Gastrocnemius medialis (tissue), 4 donors: Measurements from ENCODE around the gene LPAR1. TPM values are rescaled to one million over a fixed set of nuclear protein-coding genes. Genes with fewer than 3 reads are reported as not detected.
"Not testable (repeated sequence)": the region's sequence is repeated elsewhere in the genome, so short reads cannot be mapped to it uniquely, and the experiment has no call there.

Experiments used
- ATAC-seq, 2 donors: fragments of 150-250 bp; one replicate each; pipeline ENCODE4 v1.9.1; 2016
- DNase-seq, 2 donors: peaks; one replicate each; pipeline ENCODE4 v3.0.0-alpha.2; 2019
- H3K27ac ChIP-seq, 4 donors: fragments of 200-600 bp; sonication (generic); 1 replicate in 1 of 4; 2 replicates in 3 of 4; pipeline ENCODE4 v1.5.1; 2016 to 2018; ENCODE audit warnings: mild to moderate bottlenecking in 2 of 4, moderate library complexity in 1 of 4
- H3K27me3 ChIP-seq, 3 donors: fragments of 200-600 bp; sonication (generic) in 2 of 3; 1 replicate in 1 of 3; 2 replicates in 2 of 3; pipeline versions ENCODE4 v1.5.1 to v1.6.0; 2016 to 2019; ENCODE audit warnings: mild to moderate bottlenecking in 1 of 3, moderate library complexity in 1 of 3
- H3K36me3 ChIP-seq, 2 donors: fragments of 200-600 bp; sonication (generic) in 1 of 2; one replicate each; pipeline ENCODE4 v1.5.1; 2017 to 2018
- H3K4me1 ChIP-seq, 2 donors: fragments of 200-600 bp; sonication (generic) in 1 of 2; one replicate each; pipeline ENCODE4 v1.5.1; 2016 to 2017; ENCODE audit warnings: mild to moderate bottlenecking in 2 of 2
- H3K4me3 ChIP-seq, 4 donors: fragments of 200-600 bp; sonication (generic) in 3 of 4; 1 replicate in 1 of 4; 2 replicates in 3 of 4; pipeline ENCODE4 v1.5.1; 2016 to 2019; ENCODE audit warnings: mild to moderate bottlenecking in 2 of 4
- H3K9me3 ChIP-seq, 3 donors: fragments of 200-600 bp; sonication (generic) in 2 of 3; 1 replicate in 1 of 3; 2 replicates in 2 of 3; pipeline ENCODE4 v1.5.1; 2016 to 2019
- CTCF ChIP-seq, 5 experiments: fragments of 450-650 bp in 3 of 5; fragments of 200-600 bp in 2 of 5; sonication (generic) in 2 of 5; IDR thresholded peaks in 4 of 5; conservative IDR thresholded peaks in 1 of 5; 1 replicate in 4 of 5; 2 replicates in 1 of 5; pipeline ENCODE4 v1.5.1; 2016 to 2019; ENCODE audit warnings: antibody characterized with exemption in 5 of 5, mild to moderate bottlenecking in 3 of 5, moderate library complexity in 3 of 5
- POLR2A ChIP-seq, 2 donors: fragments of 450-650 bp; IDR thresholded peaks; one replicate each; pipeline ENCODE4 v1.6.1; 2017; ENCODE audit warnings: antibody characterized with exemption in 2 of 2, mild to moderate bottlenecking in 2 of 2, moderate library complexity in 2 of 2
- in situ Hi-C, 4 donors: fragments of 200-750 bp; cut with MboI; loops; one replicate each; pipeline versions ENCODE4 v1.15.0 to v1.8.0; 2017; ENCODE audit warnings: low sequenced_read_pairs in 4 of 4
- intact Hi-C: fragments of 100-400 bp; cut with DNase I; formaldehyde crosslinking; loops from one replicate; pipeline ENCODE4 v1.15.1; 2023; ENCODE audit warnings: low total_unique reads
- total RNA-seq, 4 donors: library from RNA; depleted of rRNA; stranded (reverse); fragments of >200 nt; gene quantifications; one replicate each; pipeline versions ENCODE4 v1.1.0 to v1.2.3, GENCODE V29; 2016

LPAR1 gene
- total RNA-seq, 4 donors from 2014 or later, result 5.5 to 20.2 (median 13.2) TPM

DNA sequence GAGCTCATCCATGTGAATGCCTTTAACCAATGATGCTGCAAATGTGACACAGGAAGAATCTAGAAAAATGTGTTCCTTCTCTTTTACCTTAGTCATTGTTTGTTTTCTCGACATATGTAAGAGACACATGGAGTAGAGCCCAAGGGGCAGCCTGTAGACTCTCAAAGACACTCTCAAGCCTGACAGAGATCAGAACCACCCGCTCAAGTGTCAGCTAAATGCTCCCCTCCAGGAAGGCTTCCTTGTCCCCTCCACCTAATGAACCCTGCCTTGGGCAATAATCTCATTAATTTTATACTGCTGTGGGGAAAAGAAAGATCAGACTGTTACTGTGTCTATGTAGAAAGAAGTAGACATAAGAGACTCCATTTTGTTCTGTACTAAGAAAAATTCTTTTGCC is 212.3 kb downstream of the LPAR1 start:
- TF ChIP-seq CTCF (IDR thresholded peaks at IDR 0.05 in 4 of 5, conservative IDR thresholded peaks at IDR 0.05 in 1 of 5) (no peak), POLR2A (IDR thresholded peaks at IDR 0.05) (no peak)
- H3K27me3 ChIP-seq, result no peaks in the 10 kb centered on the region
- H3K27ac ChIP-seq, result no peak overlapping the region
- no peak for ATAC-seq
- intact Hi-C loops, result no loop called here
- H3K9me3 ChIP-seq, result no peaks in the 10 kb centered on the region
- in situ Hi-C loops, result loop anchor here in 1 of 4 donors (25.0 kb wide), 1 partner anchor 89 kb away; no protein-coding TSS in a partner anchor
- no peaks in the 10 kb centered on the region for H3K36me3 ChIP-seq
- DNase-seq, result no peak
- H3K4me1 ChIP-seq, result no peaks in the 10 kb centered on the region
- no peak overlapping the region for H3K4me3 ChIP-seq

DNA sequence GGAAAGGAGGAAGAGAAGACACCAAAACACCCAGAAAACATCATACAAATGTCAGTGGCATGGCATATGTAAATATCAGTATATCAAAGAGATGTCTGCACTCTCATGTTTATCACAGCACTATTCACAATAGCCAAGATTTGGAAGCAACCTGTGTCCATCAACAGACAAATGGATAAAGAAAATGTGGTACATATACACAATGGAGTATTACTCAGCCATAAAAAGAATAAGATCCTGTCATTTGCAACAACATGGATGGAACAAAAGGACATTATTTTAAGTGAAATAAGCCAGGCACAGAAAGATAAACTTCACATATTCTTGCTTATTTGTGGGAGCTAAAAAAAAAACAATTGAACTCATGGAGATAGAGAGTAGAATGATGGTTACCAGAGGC is 213.1 kb downstream of the LPAR1 start:
- DNase-seq, intact Hi-C loops, ATAC-seq: not testable (repeated sequence)

More for the DNA sequence above, 213.1 kb downstream of the LPAR1 start:
- not testable (repeated sequence) for H3K27me3 ChIP-seq, H3K9me3 ChIP-seq, H3K27ac ChIP-seq, H3K4me3 ChIP-seq, H3K36me3 ChIP-seq, H3K4me1 ChIP-seq
- in situ Hi-C loops, result loop anchor here in 1 of 4 donors (25.0 kb wide), 1 partner anchor 88 kb away; no protein-coding TSS in a partner anchor
